ENCODE measurements around the gene TRPC3.

Gene TRPC3

DNA sequence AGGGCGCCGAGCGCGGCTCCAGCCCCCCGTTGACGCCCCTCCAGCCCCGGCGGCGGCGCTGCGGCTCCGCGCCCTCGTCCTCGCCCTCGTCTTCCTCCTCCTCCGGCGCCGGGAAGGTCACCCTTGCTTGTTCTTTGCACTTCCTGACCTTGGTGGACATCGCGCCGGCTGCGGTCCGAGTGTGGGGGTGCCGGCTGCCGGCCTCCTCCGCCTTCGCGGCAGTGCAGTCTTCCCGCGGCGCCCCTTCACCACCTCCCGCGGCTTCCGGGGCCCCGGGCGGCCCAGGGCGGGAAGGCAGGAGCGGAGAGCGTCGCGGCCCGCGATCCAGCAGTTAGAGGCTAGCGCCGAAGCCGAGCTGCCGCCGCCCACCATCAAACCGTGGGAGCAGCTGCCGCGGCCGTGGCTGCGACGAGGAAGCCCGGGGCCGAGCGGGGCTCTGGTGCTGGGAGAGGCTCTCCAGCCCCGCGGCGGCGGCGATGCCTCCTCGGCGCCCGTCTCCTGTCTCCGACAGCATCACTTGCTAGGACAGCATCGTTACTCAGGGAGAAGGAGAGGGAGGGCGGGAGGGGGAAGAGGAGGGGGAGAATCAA, at the start of gene TRPC3:
Gene TRPC3, minus strand, starts transcription at position 540 of the 590 bp plus-strand sequence. Its CDS starts 380 bp downstream, at position 160.
- DNase-seq (ENCODE audit: extremely low read depth in 1 of 2, low read depth in 1 of 2): peak in 1 of 2 donors; percentile 3

DNA sequence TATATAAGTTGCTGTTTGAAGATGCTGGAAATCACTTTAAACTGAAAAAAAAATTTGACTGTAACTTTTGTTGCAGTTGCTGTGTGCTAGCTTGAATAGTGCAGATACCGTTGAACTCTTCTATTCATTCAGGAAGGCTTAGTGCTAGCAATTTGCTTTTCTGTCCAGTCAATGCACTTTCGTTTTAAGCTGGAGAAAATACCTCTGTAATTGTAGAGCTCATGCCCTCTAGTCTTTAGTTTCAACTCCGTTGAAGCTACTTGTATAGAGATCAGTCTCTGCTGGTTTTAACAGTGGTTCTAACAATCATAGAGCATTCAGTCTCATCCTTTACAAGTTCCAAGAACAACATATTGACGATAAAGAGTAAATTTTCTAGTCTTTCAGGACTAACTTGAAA, 49.0 kb upstream of the TRPC3 start:
- no peak for DNase-seq (ENCODE audit: extremely low read depth in 1 of 2, low read depth in 1 of 2)

DNA sequence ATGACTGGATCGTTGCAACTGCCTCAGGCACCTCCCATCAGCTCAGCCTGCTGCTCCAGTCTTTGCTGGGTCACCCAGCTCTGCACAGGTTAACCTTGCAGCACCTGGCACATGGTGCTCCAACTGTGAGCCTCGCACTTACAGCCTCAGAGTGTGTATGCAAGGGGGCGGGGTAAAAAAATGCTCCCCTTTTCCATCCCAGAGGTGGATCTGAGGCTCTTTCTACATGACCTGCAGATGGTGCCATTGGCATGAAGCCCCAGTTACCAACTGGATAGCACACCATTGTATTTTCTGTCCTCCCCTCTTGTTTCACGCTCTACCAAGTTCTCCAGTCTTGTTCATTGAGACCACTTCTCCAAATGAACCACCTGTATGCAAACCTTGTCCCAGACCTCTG, 46.2 kb upstream of the TRPC3 start:
- no peak for DNase-seq (ENCODE audit: extremely low read depth in 1 of 2, low read depth in 1 of 2)

DNA sequence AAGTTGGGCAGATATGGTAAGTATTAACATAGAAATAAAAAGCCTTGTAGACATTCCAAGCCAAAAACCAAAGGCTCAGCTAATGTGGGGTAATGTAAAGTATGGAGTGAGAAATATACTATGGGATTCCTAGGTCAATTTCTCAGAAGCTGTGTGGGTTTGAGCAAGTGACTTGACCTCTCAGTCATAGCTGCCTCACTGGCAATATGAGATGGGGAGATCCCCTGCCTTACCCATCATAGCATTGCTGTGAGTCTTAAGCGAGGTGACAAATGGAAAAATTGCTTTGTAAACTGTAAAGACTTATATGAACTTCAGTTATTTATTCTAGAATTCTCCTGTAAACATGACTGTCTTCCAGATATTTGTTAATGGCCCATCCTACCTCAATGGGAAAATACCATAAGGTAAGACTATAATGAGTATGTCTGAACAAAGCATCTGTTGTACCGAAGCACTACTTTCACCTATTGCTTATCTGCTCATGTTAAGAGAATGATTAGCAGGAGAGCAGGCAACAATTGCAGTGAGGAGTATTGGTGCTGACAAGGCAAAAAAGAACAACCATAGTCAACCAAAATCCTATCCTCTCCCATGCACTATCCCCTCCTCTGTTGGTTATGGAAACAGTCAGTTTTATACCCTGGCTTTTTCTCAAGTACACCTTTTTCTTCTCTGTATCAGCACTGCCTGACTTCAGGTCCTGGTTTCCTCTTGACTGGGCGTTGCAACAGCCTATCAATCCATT, 44.1 kb upstream of the TRPC3 start:
- DNase-seq (ENCODE audit: extremely low read depth in 1 of 2, low read depth in 1 of 2): no peak

DNA sequence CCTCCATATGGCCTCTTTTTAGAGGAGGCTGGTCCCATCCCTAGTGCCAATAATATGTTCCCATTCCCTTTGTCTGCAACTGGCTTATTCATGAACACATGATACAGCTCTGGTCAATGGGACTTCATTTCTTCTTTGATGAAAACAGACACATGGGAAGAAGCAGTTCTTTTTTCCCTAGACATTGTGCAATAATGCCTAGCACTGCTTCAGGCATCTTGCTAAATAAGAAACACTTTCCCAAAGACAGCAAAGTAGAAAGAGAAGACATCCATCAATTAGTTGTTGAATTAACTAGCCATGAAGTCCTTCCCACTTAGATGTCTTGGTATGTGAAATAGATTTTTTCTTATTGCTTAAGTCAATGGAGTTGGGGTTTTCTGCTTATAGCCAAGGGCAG, 40.1 kb upstream of the TRPC3 start:
- no peak for DNase-seq (ENCODE audit: extremely low read depth in 1 of 2, low read depth in 1 of 2)

DNA sequence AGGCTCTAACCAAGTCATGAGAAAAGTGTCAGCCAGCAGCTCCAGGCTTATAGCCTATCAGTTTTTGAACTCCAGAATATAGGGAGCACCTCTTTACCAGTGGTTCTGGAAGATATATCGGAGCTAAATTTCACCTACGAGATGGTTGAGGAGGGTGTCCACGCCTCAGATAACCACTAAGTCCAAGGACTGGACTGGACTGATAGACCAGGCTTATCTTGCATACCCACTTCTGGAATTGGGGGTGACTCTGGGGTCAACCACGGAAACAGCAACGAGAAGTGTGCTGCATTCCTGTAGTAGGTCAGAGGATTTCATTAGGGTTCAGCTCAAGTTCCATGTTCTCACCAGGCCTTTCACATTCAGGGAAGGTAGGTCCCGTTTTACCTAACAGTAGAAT, 38.6 kb upstream of the TRPC3 start:
- no peak for DNase-seq (ENCODE audit: extremely low read depth in 1 of 2, low read depth in 1 of 2)

DNA sequence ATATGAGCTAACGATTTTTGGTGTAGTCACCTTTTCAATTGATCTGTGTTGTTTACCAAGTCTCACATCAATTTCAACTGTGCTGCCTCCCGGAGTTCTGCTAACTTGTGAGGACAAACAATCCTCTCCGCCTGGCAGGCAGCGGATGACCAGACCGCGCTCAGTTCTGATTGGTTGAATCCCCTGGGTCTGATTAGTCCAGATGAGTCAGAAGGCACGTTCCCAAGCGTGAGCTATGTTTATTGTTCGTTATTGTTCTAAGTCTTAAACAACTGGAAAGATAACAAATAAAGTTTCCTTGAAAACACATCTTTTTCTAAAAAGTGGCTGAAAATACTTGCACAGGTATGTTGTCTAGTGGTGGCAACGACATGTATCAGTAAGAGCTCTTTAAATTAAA, 37.9 kb upstream of the TRPC3 start:
- no peak for DNase-seq (ENCODE audit: extremely low read depth in 1 of 2, low read depth in 1 of 2)

DNA sequence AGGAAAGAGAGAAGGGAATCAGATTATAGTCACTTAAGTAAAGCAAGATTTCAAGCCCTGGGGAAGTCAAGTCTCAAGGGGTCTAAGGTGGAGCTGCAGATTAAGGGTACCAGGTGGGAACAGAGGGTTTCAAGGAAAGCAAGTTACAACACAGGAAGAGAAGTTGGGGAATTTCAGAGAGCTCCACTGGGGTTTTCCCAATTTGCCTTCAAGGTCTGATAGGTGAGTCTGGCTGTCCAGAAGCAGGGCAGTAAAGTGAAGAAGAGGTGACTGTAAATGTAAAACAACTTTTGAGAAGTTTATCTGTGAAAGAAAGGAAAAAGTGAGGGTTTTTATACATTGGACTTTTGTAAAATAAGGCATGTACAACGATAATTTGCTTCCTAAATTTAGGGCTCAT, 37.1 kb upstream of the TRPC3 start:
- DNase-seq (ENCODE audit: extremely low read depth in 1 of 2, low read depth in 1 of 2): no peak

DNA sequence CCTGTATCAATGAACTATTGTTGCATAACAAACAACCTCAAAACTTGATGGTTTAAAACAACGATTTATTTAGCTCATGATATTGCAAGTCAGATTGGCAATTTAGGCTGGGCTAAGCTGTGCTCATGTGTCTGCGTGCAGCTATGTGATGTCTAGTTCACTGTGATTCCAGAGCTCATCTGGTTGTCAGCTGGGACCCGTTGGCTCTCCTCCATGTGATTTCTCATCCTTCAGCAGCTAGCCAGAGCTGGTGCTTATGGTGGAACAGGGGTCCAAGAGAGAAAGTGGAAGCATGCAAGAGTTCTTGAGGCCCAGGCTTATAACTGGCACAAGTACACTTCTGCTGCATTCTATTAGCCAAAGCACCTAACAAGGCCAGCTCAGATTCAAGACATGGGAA, 28.8 kb upstream of the TRPC3 start:
- DNase-seq (ENCODE audit: extremely low read depth in 1 of 2, low read depth in 1 of 2): no peak

DNA sequence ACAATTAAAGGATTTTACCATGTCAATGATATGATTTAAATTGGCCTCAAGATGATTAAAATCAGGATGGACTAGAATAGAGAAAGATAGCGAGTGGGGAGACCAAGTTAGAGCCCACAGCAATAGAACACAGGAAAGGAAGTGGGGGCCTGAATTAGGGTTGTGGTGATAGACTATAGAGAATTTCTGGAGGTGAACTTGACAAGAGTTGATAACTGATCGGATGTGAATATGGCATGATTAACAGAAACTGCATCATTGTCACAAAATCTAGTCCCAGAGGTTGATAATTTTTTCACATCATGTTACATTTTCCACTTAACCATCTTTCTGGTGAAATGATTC, 26.3 kb upstream of the TRPC3 start:
- DNase-seq (ENCODE audit: extremely low read depth in 1 of 2, low read depth in 1 of 2): no peak

DNA sequence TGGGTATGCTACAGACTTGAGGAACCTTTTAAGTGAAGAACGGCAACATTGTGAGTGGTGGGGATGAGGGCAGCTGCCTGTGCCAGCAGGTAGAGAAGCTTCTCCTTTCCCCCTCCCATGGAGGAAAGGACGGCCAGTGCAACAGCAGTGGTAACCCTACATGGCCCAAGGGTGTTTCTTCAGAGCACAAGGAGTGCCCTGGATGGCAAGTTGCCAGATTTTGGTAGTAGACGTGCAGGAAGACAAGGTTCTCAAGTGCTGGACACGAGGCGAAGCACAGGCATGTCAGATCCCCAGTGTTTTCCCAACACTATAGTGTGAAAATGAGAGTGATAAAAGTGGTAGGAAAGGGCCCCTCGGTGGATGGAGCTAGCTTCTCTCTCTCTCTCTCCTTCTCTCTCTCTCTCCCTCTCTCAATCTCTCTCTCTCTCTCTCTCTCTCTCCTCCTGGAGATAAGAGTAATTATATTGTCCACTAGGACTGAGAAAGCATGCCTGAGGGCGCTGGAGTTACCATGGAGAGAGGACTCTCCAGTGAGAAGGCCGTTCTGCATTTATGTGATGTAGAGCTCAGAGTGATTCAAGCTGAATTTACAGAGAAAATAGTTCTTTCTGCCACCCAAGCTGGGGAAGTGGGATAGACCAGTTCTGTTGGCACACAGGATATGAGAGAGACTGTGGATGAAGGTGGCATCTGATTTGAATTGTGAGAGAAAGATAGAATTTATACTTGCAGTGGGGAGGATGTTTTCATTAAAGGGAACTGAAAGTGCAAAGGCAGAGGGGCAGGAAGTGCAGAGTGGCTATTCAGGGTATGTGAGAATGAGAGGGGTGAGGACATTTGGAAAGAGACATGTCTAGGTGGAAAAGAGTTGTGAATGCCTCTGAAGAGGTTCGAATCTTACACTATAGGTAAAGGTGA, 25.7 kb upstream of the TRPC3 start:
- no peak for DNase-seq (ENCODE audit: extremely low read depth in 1 of 2, low read depth in 1 of 2)

DNA sequence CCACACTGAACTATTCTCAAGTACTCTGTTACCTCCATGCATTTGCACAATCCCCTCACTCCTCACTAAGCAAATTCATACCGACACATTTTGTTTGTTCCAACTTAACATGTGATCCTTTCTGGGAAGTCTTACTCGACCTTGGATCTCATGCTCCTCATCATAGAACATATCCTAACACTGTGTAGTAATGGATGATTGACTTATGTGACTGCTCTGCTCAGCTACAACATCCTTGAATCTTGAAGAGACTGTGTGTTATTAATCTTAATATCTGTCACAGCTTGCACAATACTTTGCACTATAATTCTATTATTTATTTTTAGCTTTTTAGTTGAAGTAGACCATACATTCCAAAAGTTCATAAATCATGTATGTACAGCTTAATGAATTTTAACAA, 23.9 kb upstream of the TRPC3 start:
- DNase-seq (ENCODE audit: extremely low read depth in 1 of 2, low read depth in 1 of 2): no peak

DNA sequence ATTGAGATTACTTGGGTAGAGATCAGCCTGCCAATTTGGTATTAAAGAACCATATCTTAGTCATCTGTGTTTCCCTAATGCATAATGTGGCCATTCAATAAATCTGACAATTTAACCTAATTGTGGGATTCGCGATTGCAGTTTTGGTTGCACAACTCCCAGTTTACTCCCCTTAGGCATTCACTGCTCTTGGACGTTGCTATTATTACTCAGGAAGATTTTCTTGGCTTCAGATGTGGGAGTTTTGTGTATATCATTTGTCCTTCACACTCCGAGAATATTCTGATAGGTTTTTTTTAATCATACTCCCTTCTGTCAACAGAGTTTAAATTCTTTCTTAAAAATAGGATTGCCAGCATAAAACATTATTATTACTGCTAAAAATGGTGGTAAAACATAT, 22.0 kb upstream of the TRPC3 start:
- no peak for DNase-seq (ENCODE audit: extremely low read depth in 1 of 2, low read depth in 1 of 2)

DNA sequence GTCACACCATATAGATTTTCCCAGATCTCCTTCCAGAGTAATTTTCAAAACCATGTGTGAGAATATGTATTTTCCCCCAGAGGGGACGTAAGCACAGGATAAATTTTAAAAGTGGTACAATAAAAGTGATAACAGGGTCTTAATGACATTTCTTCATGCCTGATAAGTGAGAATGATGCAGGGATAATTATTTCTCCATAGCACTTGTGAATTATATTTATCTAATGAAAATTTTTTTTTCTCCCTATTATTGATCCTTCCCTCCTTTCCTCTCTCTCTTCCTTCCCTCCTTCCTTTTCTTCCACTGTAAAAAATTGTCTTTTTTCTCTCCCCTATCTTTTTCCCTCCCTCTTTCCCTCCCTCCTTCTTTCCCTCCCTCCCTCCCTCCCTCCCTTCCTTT, 17.0 kb upstream of the TRPC3 start:
- DNase-seq (ENCODE audit: extremely low read depth in 1 of 2, low read depth in 1 of 2): no peak

DNA sequence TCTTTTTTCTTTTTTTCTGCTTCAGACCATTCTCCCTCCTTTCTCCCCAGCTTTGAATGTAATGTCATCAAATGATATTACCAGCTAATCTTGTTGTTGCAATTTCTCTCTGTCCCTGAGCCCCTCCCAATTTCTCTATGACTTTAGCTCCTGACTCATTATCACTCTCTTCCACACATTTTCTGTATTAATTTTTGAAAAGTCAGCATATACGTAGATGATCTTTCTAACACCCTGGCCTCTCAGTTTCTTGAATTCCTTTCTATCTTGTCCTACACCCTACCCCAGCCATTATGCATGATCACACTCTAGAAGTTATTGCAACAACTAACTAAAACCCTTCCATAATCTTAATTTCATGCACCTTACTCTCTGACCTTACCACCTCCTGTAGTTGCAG, 13.1 kb upstream of the TRPC3 start:
- DNase-seq (ENCODE audit: extremely low read depth in 1 of 2, low read depth in 1 of 2): no peak

DNA sequence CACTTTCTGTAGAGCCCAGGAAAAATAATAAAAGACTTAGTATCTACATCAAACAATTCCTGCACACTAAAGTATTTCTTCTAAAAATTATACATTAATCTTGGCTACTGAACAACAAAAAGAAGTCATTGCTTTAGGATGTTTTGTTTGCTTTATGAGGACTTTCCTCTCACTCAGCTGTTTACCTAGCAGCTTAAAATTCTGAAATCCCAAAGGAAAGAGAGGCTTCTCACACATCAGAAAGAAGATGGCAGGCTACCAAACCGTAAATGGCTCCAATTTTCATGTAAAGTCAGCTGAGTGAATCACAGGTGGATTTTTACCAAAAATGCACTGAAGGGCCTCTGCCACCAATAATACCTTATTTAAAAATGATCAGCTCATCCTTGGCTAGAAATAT, 9.0 kb upstream of the TRPC3 start:
- no peak for DNase-seq (ENCODE audit: extremely low read depth in 1 of 2, low read depth in 1 of 2)

DNA sequence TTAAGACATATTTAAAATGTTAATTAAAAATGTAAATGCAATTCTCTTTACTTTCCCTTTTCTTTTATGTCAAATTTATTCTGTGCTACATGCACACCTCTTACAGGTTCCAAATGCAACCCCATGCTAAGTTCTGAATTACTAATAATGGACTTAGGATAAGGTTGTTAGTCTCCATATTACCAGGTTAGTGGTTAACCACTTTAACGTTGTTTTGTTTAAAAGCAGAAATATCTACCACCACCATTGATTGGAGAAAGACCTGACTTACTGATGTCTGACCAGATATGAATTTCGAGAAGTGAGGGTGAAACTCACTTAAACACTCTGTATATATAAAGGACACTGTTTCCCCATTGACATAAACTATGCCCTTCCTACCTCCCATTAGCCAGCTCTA, 6.9 kb upstream of the TRPC3 start:
- DNase-seq (ENCODE audit: extremely low read depth in 1 of 2, low read depth in 1 of 2): no peak

DNA sequence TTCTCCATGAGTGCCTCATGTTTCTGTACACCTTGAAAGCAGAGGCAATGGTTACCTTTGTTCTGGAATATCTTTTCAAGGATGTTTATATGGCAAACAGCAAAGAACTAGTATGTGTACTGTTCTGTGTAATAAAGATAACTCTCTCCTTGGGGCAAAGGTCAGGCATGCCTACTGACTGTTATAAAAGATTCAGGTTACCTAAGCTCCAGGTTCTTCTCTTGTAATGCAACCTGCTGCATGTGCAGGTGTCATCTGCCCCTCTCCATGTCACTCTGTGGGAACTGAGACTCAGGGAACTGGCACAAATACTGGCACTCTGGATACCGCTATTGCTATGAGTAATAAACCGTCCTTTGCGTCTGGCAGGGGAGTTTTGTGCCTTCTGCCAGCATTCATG, 5.4 kb upstream of the TRPC3 start:
- DNase-seq (ENCODE audit: extremely low read depth in 1 of 2, low read depth in 1 of 2): no peak

DNA sequence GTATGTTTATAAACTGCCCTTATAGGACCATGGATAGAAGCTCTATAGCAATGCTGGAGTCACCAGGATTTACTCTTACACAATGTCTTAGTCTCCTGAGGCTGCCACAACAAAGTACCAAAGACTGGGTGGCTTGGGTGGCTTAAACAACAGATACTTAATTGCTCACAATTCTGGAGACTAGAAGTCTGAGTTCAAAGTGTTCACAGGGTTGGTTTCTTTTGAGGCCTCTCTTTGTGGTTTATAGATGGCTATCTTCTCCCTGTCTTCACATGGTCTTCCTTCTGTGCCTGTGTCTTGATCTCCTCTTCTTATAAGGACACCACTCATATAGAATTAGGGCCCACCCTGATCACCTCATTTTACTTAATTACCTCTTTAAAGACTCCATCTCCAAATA, 2.0 kb upstream of the TRPC3 start:
- DNase-seq (ENCODE audit: extremely low read depth in 1 of 2, low read depth in 1 of 2): no peak

DNA sequence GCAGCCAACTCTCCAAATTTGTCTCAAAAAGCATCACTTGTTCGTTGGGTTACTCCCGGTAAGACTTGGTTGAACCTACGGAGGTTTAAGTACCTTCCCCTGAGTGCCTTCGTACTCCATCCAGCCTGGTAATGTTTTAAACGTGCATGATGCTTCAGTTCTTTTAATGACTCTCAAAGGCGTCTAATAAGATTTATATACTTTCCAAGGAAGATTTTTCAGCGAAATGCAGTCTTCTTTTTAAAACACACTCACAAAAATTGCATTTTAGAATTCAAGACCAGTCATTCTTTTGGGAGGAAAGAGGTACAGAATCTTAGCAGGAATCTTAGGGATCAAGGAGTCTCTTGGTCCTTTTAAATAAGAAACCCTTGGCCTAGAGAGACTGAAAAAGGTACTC, 430 bp upstream of the TRPC3 start:
- no peak for DNase-seq (ENCODE audit: extremely low read depth in 1 of 2, low read depth in 1 of 2)

DNA sequence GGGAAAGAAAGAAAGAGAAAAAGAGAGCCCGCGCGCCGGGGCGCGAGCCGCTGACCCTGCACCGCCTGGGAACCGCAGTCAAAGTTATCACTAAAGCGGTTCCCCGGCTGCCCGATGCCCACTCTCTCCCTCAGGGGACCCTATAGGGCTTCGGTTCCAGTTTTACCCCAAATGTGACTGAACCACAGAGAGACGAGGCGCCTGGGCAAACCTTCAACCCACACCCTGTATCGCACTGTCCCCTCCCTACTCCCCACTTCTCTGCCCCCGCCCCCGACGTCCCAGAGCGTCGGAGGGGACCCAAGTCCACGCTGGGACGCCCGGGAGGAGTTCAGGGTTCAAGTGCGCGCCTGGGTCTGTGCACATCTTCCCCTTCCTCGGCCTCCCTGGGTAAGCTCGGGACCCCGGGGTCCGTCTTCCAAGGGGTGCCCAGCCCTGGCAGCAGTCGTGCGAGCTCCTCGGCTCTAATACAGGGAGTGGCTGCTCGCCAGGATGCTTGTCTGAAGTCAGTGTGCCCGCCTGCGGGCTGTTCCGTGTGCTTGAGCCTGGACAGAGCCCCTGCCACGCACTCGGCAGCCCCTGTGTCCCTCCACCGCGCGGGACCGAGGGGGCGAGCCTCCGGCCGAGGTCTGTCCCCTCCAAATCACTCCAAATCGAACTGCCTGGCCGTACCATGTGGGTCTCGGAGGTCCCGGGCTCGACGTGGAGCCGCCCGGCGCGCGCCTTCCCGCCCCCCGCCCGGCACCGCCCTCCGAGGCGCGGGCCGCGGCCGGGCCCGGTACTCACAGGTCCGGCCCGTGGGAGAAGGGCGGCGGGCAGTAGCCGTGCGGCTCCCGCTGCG, 960 bp downstream of the TRPC3 start:
- DNase-seq (ENCODE audit: extremely low read depth in 1 of 2, low read depth in 1 of 2): no peak
